NCI-H82 (cell line): ENCODE results near the gene RGS3.
"Not testable (repeated sequence)": the region's sequence is repeated elsewhere in the genome, so short reads cannot be mapped to it uniquely, and the experiment has no call there.

Experiments used
- DNase-seq: peaks from one replicate; lab custom pipeline; 2025; lab: John Stamatoyannopoulos, UW

Gene RGS3

GRCh38 chr9:113635586-113635985, 172.1 kb downstream of the RGS3 start:
- DNase-seq, result no peak

- no peak for DNase-seq
These were observed 172.6 kb downstream of the RGS3 start for GRCh38 chr9:113636165-113636564.

GRCh38 chr9:113636693-113637092, 173.2 kb downstream of the RGS3 start:
- DNase-seq, result no peak

GRCh38 chr9:113638490-113638889, 175.0 kb downstream of the RGS3 start:
- DNase-seq, result no peak

GRCh38 chr9:113638897-113639296, 175.4 kb downstream of the RGS3 start:
- no peak for DNase-seq

GRCh38 chr9:113639411-113639970, 176.0 kb downstream of the RGS3 start:
- not testable (repeated sequence) for DNase-seq

GRCh38 chr9:113640418-113640817, 176.9 kb downstream of the RGS3 start:
- DNase-seq, result no peak

GRCh38 chr9:113641100-113641885, 177.8 kb downstream of the RGS3 start:
- DNase-seq, result no peak

- DNase-seq, result no peak
These were observed 180.8 kb downstream of the RGS3 start for GRCh38 chr9:113644321-113644720.

- peak; percentile 37 for DNase-seq
These were observed 181.9 kb downstream of the RGS3 start for GRCh38 chr9:113645227-113645977.

GRCh38 chr9:113645978-113646253, 182.4 kb downstream of the RGS3 start:
- DNase-seq, result no peak

- DNase-seq, result peak; percentile 88
These were observed 183.0 kb downstream of the RGS3 start for GRCh38 chr9:113646491-113646890.
